Measurements from ENCODE around the gene OR10A5.

Gene OR10A5

GRCh38 chr11:6855971-6856541 lies 10.6 kb downstream of the OR10A5 start:
- Histone ChIP-seq H3K27me3 (replicated peaks; ENCODE audit: control insufficient read depth, insufficient read depth, low read length) (no peaks in the 10 kb centered on the region), H3K4me3 (replicated peaks; ENCODE audit: low read depth, low read length) (no peak overlapping the region), H3K36me3 (ENCODE audit: control insufficient read depth, insufficient read depth, low read length) (no peaks in the 10 kb centered on the region)
- no peak for TF ChIP-seq CTCF (IDR thresholded peaks at IDR 0.05; ENCODE audit: insufficient read depth, low read length, poor library complexity, severe bottlenecking)
- no peak for DNase-seq (ENCODE audit: extremely low read depth, insufficient read length)

GRCh38 chr11:6856871-6857270 lies 11.4 kb downstream of the OR10A5 start:
- H3K36me3 ChIP-seq (ENCODE audit: control insufficient read depth, insufficient read depth, low read length) = no peaks in the 10 kb centered on the region
- peak; percentile 20 for DNase-seq (ENCODE audit: extremely low read depth, insufficient read length)
- TF ChIP-seq CTCF (IDR thresholded peaks at IDR 0.05; ENCODE audit: insufficient read depth, low read length, poor library complexity, severe bottlenecking) = no peak
- no peak overlapping the region for H3K4me3 ChIP-seq (replicated peaks; ENCODE audit: low read depth, low read length)
- no peaks in the 10 kb centered on the region for H3K27me3 ChIP-seq (replicated peaks; ENCODE audit: control insufficient read depth, insufficient read depth, low read length)

GRCh38 chr11:6862961-6863360 lies 17.5 kb downstream of the OR10A5 start, which contains the start of gene OR10A2:
Gene OR10A2, plus strand, starts transcription at chr11:6863057. Its CDS starts 6,698 bp downstream, at chr11:6869755.
- Histone ChIP-seq H3K36me3 (ENCODE audit: control insufficient read depth, insufficient read depth, low read length) (no peaks in the 10 kb centered on the region), H3K4me3 (replicated peaks; ENCODE audit: low read depth, low read length) (no peak within 1 kb of the TSS), H3K27me3 (replicated peaks; ENCODE audit: control insufficient read depth, insufficient read depth, low read length) (no peaks in the 10 kb centered on the region)
- TF ChIP-seq CTCF (IDR thresholded peaks at IDR 0.05; ENCODE audit: insufficient read depth, low read length, poor library complexity, severe bottlenecking) = no peak
- DNase-seq (ENCODE audit: extremely low read depth, insufficient read length) = no peak

DNA sequence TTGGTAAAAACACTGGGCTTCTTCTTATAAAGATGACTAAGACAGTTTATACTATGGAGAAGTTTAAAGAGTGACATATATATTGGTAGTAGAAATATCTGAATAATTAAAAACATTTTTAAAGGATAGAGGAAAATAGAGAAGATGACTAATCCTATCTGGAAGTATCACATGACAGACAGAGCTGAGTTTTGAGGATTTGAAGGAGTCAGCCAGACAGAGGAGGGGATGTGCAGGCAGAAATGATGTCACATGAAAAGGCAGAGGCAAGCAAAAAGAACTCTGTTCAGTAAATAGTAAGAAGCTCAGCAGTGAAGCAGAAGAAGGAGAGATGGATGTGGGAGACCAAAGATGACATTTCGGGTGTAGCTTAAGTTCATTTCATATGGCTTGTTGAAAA lies 19.0 kb downstream of the OR10A5 start:
- no peak for DNase-seq (ENCODE audit: extremely low read depth, insufficient read length)
- H3K36me3 ChIP-seq (ENCODE audit: control insufficient read depth, insufficient read depth, low read length) = no peaks in the 10 kb centered on the region

DNA sequence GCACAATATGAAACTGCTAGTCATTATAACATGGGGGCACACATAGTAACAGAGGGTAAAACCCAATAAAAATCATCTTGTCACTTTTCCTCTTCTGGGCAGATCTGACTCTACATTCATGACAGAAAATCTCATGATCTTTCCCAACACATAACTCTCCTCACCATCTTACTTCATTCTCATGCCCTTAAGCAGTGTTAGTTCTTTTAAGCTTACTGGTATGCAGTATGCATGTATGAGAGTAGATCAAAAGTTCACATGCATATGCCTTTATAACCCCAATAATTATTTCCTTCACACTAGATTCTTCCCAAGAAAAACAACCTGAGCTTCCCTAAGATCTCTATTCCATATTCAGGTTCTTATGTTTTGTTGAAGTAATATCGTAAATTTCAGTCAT lies 25.8 kb downstream of the OR10A5 start:
- no peak overlapping the region for H3K4me3 ChIP-seq (replicated peaks; ENCODE audit: low read depth, low read length)
- TF ChIP-seq CTCF (IDR thresholded peaks at IDR 0.05; ENCODE audit: insufficient read depth, low read length, poor library complexity, severe bottlenecking) = no peak
- H3K27me3 ChIP-seq (replicated peaks; ENCODE audit: control insufficient read depth, insufficient read depth, low read length) = no peaks in the 10 kb centered on the region
- no peaks in the 10 kb centered on the region for H3K36me3 ChIP-seq (ENCODE audit: control insufficient read depth, insufficient read depth, low read length)
- DNase-seq (ENCODE audit: extremely low read depth, insufficient read length) = no peak

More for the DNA sequence above, 19.0 kb downstream of the OR10A5 start:
- Histone ChIP-seq H3K4me3 (replicated peaks; ENCODE audit: low read depth, low read length) (no peak overlapping the region), H3K27me3 (replicated peaks; ENCODE audit: control insufficient read depth, insufficient read depth, low read length) (no peaks in the 10 kb centered on the region)
- TF ChIP-seq CTCF (IDR thresholded peaks at IDR 0.05; ENCODE audit: insufficient read depth, low read length, poor library complexity, severe bottlenecking) = no peak

GRCh38 chr11:6875761-6876160 lies 30.3 kb downstream of the OR10A5 start:
- no peaks in the 10 kb centered on the region for H3K27me3 ChIP-seq (replicated peaks; ENCODE audit: control insufficient read depth, insufficient read depth, low read length)
- no peak for DNase-seq (ENCODE audit: extremely low read depth, insufficient read length)
- no peaks in the 10 kb centered on the region for H3K36me3 ChIP-seq (ENCODE audit: control insufficient read depth, insufficient read depth, low read length)
- TF ChIP-seq CTCF (IDR thresholded peaks at IDR 0.05; ENCODE audit: insufficient read depth, low read length, poor library complexity, severe bottlenecking) = no peak
- H3K4me3 ChIP-seq (replicated peaks; ENCODE audit: low read depth, low read length) = no peak overlapping the region
